HCT116 (cell line): Measurements from ENCODE around the gene PXMP2. TPM values are rescaled to one million over a fixed set of nuclear protein-coding genes. Genes with fewer than 3 reads are reported as not detected.

Source experiments
- ATAC-seq: fragments of 200-7000 bp; cut with Tn5 transposase; 2 replicates; pipeline ENCODE4 v1.9.1; 2020; ENCODE audit warnings: mild to moderate bottlenecking, moderate library complexity
- BruUV-seq: library from RNA; stranded (reverse); fragments of 400-500 nt; replicated peaks from 2 replicates; lab custom pipeline; 2021; lab: Mats Ljungman, UMichigan
- CTCF ChIA-PET: fragments of 300-600 bp; sonication (Branson Sonifier 250); formaldehyde crosslinking; loops from one replicate; lab custom pipeline; 2021; ENCODE audit warnings: antibody characterized with exemption; lab: Charles Lee
- POLR2A ChIA-PET: fragments of 300-600, 350-600 bp; sonication (Branson Sonifier 250); formaldehyde crosslinking; loops from one replicate; lab custom pipeline; 2021; ENCODE audit warnings: antibody characterized with exemption; lab: Charles Lee
- RAD21 ChIA-PET, 2 experiments: fragments of 300-600 bp; sonication (Branson Sonifier 250); formaldehyde crosslinking; loops; one replicate each; lab custom pipeline; 2023; ENCODE audit warnings: low total read pairs in 2 of 2; ENCODE audit not compliant: uncharacterized antibody in 2 of 2, unreplicated experiment in 2 of 2, low non-redundant PET in 1 of 2; lab: Charles Lee
- DNase-seq: peaks from one replicate; pipeline ENCODE4 v3.0.0-alpha.2; 2010; ENCODE audit warnings: low read depth, low spot score
- H2AFZ ChIP-seq: fragments of 200-600 bp; shearing (Covaris generic), sonication (generic); 2 replicates; pipeline ENCODE4 v1.6.1; 2017; ENCODE audit warnings: low read depth, mixed run types, mixed read lengths, antibody characterized with exemption, low read length; ENCODE audit not compliant: poor library complexity, severe bottlenecking
- H3K27ac ChIP-seq: 2 replicates; pipeline ENCODE4 v1.5.1; 2012; ENCODE audit warnings: low read depth, low read length
- H3K27me3 ChIP-seq: fragments of 200-600 bp; sonication (generic); 2 replicates; pipeline ENCODE4 v1.6.1; 2016; ENCODE audit warnings: mixed run types, low read length, mixed read lengths; ENCODE audit not compliant: insufficient read depth
- H3K36me3 ChIP-seq, 2 experiments: fragments of 200-500 bp in 1 of 2; fragments of 200-600 bp in 1 of 2; sonication (Bioruptor generic) in 1 of 2; sonication (generic) in 1 of 2; 2 replicates each; pipeline versions ENCODE4 v1.5.1 to v1.6.1; 2014 to 2016; ENCODE audit warnings: low read length in 2 of 2, inconsistent platforms in 1 of 2, mixed read lengths in 1 of 2, mixed run types in 1 of 2; ENCODE audit not compliant: insufficient read depth in 2 of 2, control insufficient read depth in 1 of 2
- H3K4me1 ChIP-seq, 2 experiments: fragments of 200-600 bp in 1 of 2; sonication (generic) in 1 of 2; 2 replicates each; pipeline versions ENCODE4 v1.5.1 to v1.6.1; 2012 to 2017; ENCODE audit warnings: low read length in 2 of 2, inconsistent platforms in 1 of 2, mild to moderate bottlenecking in 1 of 2, mixed read lengths in 1 of 2, mixed run types in 1 of 2, moderate library complexity in 1 of 2; ENCODE audit not compliant: insufficient read depth in 2 of 2, control insufficient read depth in 1 of 2
- H3K4me2 ChIP-seq: fragments of 200-600 bp; sonication (generic); 2 replicates; pipeline ENCODE4 v1.6.1; 2017; ENCODE audit warnings: mixed run types, low read length, mixed read lengths
- H3K4me3 ChIP-seq, 2 experiments: fragments of 200-600 bp in 1 of 2; sonication (generic) in 1 of 2; replicated peaks in 1 of 2; 2 replicates each; pipeline ENCODE4 v1.5.1; 2011 to 2016; ENCODE audit warnings: low read length in 2 of 2, control low read depth in 1 of 2, low read depth in 1 of 2, mild to moderate bottlenecking in 1 of 2, mixed read lengths in 1 of 2, mixed run types in 1 of 2
- H3K79me2 ChIP-seq: fragments of 200-600 bp; sonication (generic); 2 replicates; pipeline ENCODE4 v1.6.1; 2017; ENCODE audit warnings: mild to moderate bottlenecking, mixed run types, low read length, moderate library complexity, mixed read lengths; ENCODE audit not compliant: insufficient read depth
- H3K9ac ChIP-seq: fragments of 200-600 bp; sonication (generic); 2 replicates; pipeline ENCODE4 v1.6.1; 2016; ENCODE audit warnings: low read length, mixed read lengths
- H3K9me2 ChIP-seq: fragments of 200-600 bp; sonication (generic), shearing (Covaris generic); 2 replicates; pipeline ENCODE4 v1.6.1; 2017; ENCODE audit warnings: mixed run types, mild to moderate bottlenecking, moderate library complexity; ENCODE audit not compliant: insufficient read depth
- H3K9me3 ChIP-seq, 2 experiments: fragments of 200-500 bp in 1 of 2; fragments of 200-600 bp in 1 of 2; sonication (Bioruptor generic) in 1 of 2; sonication (generic) in 1 of 2; 2 replicates each; pipeline ENCODE4 v1.6.1; 2014 to 2017; ENCODE audit warnings: low read length in 2 of 2, mixed read lengths in 2 of 2, inconsistent platforms in 1 of 2, low read depth in 1 of 2, mild to moderate bottlenecking in 1 of 2, mixed run types in 1 of 2, moderate library complexity in 1 of 2; ENCODE audit not compliant: control insufficient read depth in 1 of 2, insufficient read depth in 1 of 2
- H4K20me1 ChIP-seq: fragments of 200-600 bp; sonication (generic), shearing (Covaris generic); 2 replicates; pipeline ENCODE4 v1.6.1; 2017; ENCODE audit warnings: mixed run types, mild to moderate bottlenecking, moderate library complexity; ENCODE audit not compliant: insufficient read depth
- CBX3 ChIP-seq: IDR thresholded peaks from 2 replicates; pipeline ENCODE4 v1.6.1; 2012; ENCODE audit warnings: low read depth
- EGR1 ChIP-seq: IDR thresholded peaks from 2 replicates; pipeline ENCODE4 v1.6.1; 2012; ENCODE audit warnings: low read depth
- ELF1 ChIP-seq: IDR thresholded peaks from 2 replicates; pipeline ENCODE4 v1.6.1; 2012; ENCODE audit warnings: low read depth, borderline replicate concordance
- EZH2 ChIP-seq: fragments of 200-600 bp; sonication (generic); IDR thresholded peaks from 2 replicates; pipeline ENCODE4 v1.6.1; 2017; ENCODE audit warnings: antibody characterized with exemption, mixed run types
- FOSL1 ChIP-seq: IDR thresholded peaks from 2 replicates; pipeline ENCODE4 v1.6.1; 2012; ENCODE audit warnings: low read depth
- POLR2A ChIP-seq: IDR thresholded peaks from 2 replicates; pipeline ENCODE4 v1.7.0; 2011; ENCODE audit warnings: borderline replicate concordance; ENCODE audit not compliant: insufficient read depth, insufficient read length; ENCODE audit errors: extremely low read depth
- POLR2AphosphoS5 ChIP-seq: IDR thresholded peaks from 2 replicates; pipeline ENCODE4 v1.6.1; 2011; ENCODE audit warnings: mild to moderate bottlenecking, low read depth, low read length, moderate library complexity
- RAD21 ChIP-seq: IDR thresholded peaks from 2 replicates; pipeline ENCODE4 v1.6.1; 2012; ENCODE audit warnings: low read depth, mild to moderate bottlenecking
- SIN3A ChIP-seq: IDR thresholded peaks from 2 replicates; pipeline ENCODE4 v1.6.1; 2012; ENCODE audit warnings: low read depth
- SRF ChIP-seq: IDR thresholded peaks from 2 replicates; pipeline ENCODE4 v1.6.1; 2012; ENCODE audit warnings: low read depth
- YY1 ChIP-seq: IDR thresholded peaks from 2 replicates; pipeline ENCODE4 v1.6.1; 2011; ENCODE audit warnings: low read length, low read depth, moderate library complexity, mild to moderate bottlenecking; ENCODE audit not compliant: insufficient replicate concordance; ENCODE audit errors: extremely low read depth
- ZFX ChIP-seq: fragments of 450-650 bp; IDR thresholded peaks from 2 replicates; pipeline ENCODE4 v1.6.1; 2017
- ZNF274 ChIP-seq: fragments of 200-500 bp; sonication (Bioruptor generic); IDR thresholded peaks from 2 replicates; pipeline ENCODE4 v1.6.1; 2014; ENCODE audit warnings: mild to moderate bottlenecking, low read depth, low read length, inconsistent platforms
- intact Hi-C: fragments of 100-400 bp; cut with micrococcal nuclease; formaldehyde crosslinking; loops from 2 replicates; pipeline ENCODE4 v1.10.0; 2022
- total RNA-seq: library from RNA; stranded (reverse); gene quantifications from one replicate; pipeline ENCODE4 v1.2.1, GENCODE V29; 2021; ENCODE audit not compliant: unreplicated experiment
- TF ChIP-seq, protein P1 (sequence below): IDR thresholded peaks from 2 replicates; pipeline ENCODE4 v1.6.1; 2012
- TF ChIP-seq, protein P2 (sequence below): IDR thresholded peaks from 2 replicates; pipeline ENCODE4 v1.6.1; 2011; ENCODE audit warnings: mild to moderate bottlenecking, low read length, moderate library complexity; ENCODE audit not compliant: insufficient replicate concordance; ENCODE audit errors: extremely low read depth

Gene PXMP2
- total RNA-seq, 1 experiment from 2014 or later: 30.9 TPM

DNA sequence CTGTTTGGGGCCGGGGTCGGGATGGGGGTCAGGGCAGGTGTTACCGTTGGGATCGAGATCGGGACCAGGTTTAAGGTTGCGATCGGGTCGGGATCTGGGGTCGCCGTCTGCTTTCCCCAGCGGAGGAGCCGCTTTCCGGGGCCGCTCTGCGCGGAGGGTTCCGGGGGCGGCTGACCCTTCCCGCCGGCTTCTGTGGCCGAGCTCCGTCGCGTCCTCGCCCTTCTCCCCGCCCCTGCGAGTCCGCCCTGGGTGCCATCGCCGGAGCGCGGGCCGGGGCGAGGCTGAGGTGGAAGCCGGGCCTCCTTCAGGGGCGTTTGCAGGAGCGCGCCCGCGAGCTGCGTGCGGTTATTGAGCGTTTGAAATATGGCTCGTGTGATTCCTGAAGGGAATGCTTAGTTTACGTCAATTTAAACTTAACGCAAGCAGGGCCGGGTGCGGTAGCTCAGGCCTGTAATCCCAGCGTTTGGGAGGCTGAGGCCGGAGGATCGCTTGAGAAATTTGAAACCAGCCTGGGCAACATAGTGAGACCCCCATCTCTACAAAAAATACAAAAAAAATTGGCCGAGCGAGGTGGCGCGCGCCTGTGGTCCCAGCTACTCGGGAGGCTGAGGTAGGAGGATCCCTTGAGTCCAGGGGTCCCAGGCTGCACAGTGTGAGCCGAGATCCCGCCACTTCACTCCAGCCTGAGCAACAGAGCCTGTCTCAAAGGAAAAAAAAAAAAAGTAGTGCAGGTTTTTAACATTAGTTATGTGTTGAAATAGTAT lies 23.9 kb downstream of the PXMP2 start:
- peaks cover 10% of the 10 kb centered on the region in 2 experiments; a peak in 3 of 4 replicates for H3K36me3 ChIP-seq
- peak; percentile 28 for ATAC-seq
- TF ChIP-seq ZFX (peak; percentile 67; the same call in 1 of the 2 replicates), SRF (no peak)
- RAD21 ChIA-PET: no interaction called here
- H3K4me2 ChIP-seq: peak overlapping the region; percentile 99
- no TSS peak for BruUV-seq
- DNase-seq: no peak
- peaks cover 3% of the 10 kb centered on the region; the same call in 1 of the 2 replicates for H4K20me1 ChIP-seq
- no peaks in the 10 kb centered on the region for H3K9me3 ChIP-seq
- H3K9me2 ChIP-seq: no peaks in the 10 kb centered on the region
- H3K79me2 ChIP-seq: peaks cover 53% of the 10 kb centered on the region
- H3K27me3 ChIP-seq: no peaks in the 10 kb centered on the region
- H3K27ac ChIP-seq: peak overlapping the region; percentile 91
- peak overlapping the region; percentile 93 for H3K9ac ChIP-seq
- CTCF ChIA-PET: no interaction called here
- intact Hi-C loops: no loop called here
- peaks cover 5 to 18% of the 10 kb centered on the region in 2 experiments for H3K4me1 ChIP-seq
- H3K4me3 ChIP-seq: peak overlapping the region; percentile 78 to 85
- POLR2A ChIA-PET: no interaction called here
- H2AFZ ChIP-seq: no peak overlapping the region

DNA sequence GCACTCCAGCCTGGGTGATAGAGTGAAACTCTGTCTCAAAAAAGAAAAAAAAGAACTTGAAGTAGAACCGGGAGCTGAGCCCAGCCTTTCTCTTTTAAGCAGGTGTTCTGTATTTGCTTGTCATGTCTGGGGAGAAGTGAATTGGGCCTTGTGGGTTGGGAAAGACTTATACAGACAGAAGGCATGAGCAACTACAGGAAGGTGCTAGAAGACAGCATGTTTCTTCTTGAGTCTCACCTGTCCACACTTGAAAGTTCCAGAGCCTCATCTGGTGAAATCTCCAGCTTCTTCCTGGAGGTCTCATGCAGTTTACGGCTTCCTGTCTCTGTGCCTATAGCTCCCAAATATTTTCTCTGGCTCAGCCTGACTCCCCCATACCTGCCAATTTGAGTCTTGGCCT lies 25.7 kb downstream of the PXMP2 start:
- BruUV-seq: no TSS peak
- no peak for ATAC-seq
- Histone ChIP-seq H3K9me2 (no peaks in the 10 kb centered on the region), H3K9me3 (no peaks in the 10 kb centered on the region), H3K4me2 (no peak overlapping the region), H3K27me3 (no peaks in the 10 kb centered on the region), H4K20me1 (peaks cover 3% of the 10 kb centered on the region; the same call in 1 of the 2 replicates), H2AFZ (no peak overlapping the region), H3K4me3 (no peak overlapping the region), H3K36me3 (peaks cover 10 to 14% of the 10 kb centered on the region in 2 experiments; a peak in 3 of 4 replicates), H3K79me2 (peaks cover 61% of the 10 kb centered on the region), H3K4me1 (peaks cover 5 to 18% of the 10 kb centered on the region in 2 experiments), H3K9ac (no peak overlapping the region), H3K27ac (0 out of 2 replicates have a peak overlapping the region, but pooled peaks have one; percentile 10)
- ChIA-PET RAD21 (no interaction called here), POLR2A (no interaction called here), CTCF (no interaction called here)
- intact Hi-C loops: no loop called here
- DNase-seq: no peak
- TF ChIP-seq FOSL1 (no peak), EZH2 (no peak), YY1 (no peak), POLR2A (no peak), SRF (no peak), ELF1 (no peak), POLR2AphosphoS5 (no peak), EGR1 (no peak), CBX3 (no peak), SIN3A (no peak), ZNF274 (no peak), RAD21 (no peak)
- TF ChIP-seq, protein P1, sequence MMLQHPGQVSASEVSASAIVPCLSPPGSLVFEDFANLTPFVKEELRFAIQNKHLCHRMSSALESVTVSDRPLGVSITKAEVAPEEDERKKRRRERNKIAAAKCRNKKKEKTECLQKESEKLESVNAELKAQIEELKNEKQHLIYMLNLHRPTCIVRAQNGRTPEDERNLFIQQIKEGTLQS: no peak
- TF ChIP-seq, protein P2, sequence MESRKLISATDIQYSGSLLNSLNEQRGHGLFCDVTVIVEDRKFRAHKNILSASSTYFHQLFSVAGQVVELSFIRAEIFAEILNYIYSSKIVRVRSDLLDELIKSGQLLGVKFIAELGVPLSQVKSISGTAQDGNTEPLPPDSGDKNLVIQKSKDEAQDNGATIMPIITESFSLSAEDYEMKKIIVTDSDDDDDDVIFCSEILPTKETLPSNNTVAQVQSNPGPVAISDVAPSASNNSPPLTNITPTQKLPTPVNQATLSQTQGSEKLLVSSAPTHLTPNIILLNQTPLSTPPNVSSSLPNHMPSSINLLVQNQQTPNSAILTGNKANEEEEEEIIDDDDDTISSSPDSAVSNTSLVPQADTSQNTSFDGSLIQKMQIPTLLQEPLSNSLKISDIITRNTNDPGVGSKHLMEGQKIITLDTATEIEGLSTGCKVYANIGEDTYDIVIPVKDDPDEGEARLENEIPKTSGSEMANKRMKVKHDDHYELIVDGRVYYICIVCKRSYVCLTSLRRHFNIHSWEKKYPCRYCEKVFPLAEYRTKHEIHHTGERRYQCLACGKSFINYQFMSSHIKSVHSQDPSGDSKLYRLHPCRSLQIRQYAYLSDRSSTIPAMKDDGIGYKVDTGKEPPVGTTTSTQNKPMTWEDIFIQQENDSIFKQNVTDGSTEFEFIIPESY: no peak
